HepG2 (cell line): Measurements from ENCODE around the gene CRISPLD2. TPM values are rescaled to one million over a fixed set of nuclear protein-coding genes. Genes with fewer than 3 reads are reported as not detected.
A peak's percentile ranks its signal among the peaks of the same experiment; 100 is the strongest.

ENCODE experiments used
- ATAC-seq: fragments of 200-7000 bp; cut with Tn5 transposase; 3 replicates; pipeline ENCODE4 v1.9.1; 2020; ENCODE audit warnings: mild to moderate bottlenecking, moderate library complexity
- BruUV-seq: library from RNA; stranded (reverse); fragments of 400-500 nt; replicated peaks from 2 replicates; lab custom pipeline; 2021; lab: Mats Ljungman, UMichigan
- CTCF ChIA-PET: fragments of 300-600 bp; formaldehyde crosslinking; extraction: SDS; loops from one replicate; lab custom pipeline; 2021; ENCODE audit warnings: low total read pairs, inconsistent platforms, low intra/inter-chr PET ratio; lab: Yijun Ruan, JAX
- POLR2A ChIA-PET: fragments of 350-600 bp; sonication (Branson Sonifier 250); formaldehyde crosslinking; loops from one replicate; lab custom pipeline; 2020; ENCODE audit warnings: antibody characterized with exemption, inconsistent platforms; lab: Yijun Ruan, JAX
- DNase-seq: peaks from one replicate; pipeline ENCODE4 v3.0.0-alpha.2; 2015; ENCODE audit warnings: low spot score
- FAIRE-seq: peaks from 3 replicates; lab custom pipeline; 2011; peaks lifted over from hg19 to GRCh38; lab: Jason Lieb, UNC
- H2AFZ ChIP-seq: one replicate; pipeline ENCODE4 v1.6.1; 2011; ENCODE audit warnings: low read length, inconsistent platforms
- H3K27ac ChIP-seq: fragments of 300-600 bp; 3 replicates; pipeline ENCODE4 v1.8.0; 2011; ENCODE audit warnings: mixed run types, mild to moderate bottlenecking, mixed read lengths, low read length, inconsistent platforms; ENCODE audit not compliant: insufficient read depth; ENCODE audit errors: extremely low read length
- H3K27me3 ChIP-seq, 2 experiments: fragments of 200-600 bp in 1 of 2; 2 replicates in 1 of 2; 3 replicates in 1 of 2; pipeline versions ENCODE4 v1.6.0 to v1.8.0; 2011; ENCODE audit warnings: low read length in 2 of 2, mild to moderate bottlenecking in 2 of 2, moderate library complexity in 2 of 2, inconsistent platforms in 1 of 2; ENCODE audit not compliant: insufficient read depth in 2 of 2, control insufficient read depth in 1 of 2
- H3K36me3 ChIP-seq, 2 experiments: fragments of 200-600 bp in 1 of 2; replicated peaks in 1 of 2; 2 replicates in 1 of 2; 3 replicates in 1 of 2; pipeline versions ENCODE4 v1.5.1 to v1.8.0; 2011; ENCODE audit warnings: low read length in 2 of 2, inconsistent platforms in 1 of 2; ENCODE audit not compliant: insufficient read depth in 2 of 2, control insufficient read depth in 1 of 2
- H3K4me1 ChIP-seq: 2 replicates; pipeline ENCODE4 v1.5.1; 2012; ENCODE audit warnings: low read length, inconsistent platforms; ENCODE audit not compliant: insufficient read depth
- H3K4me2 ChIP-seq: 2 replicates; pipeline ENCODE4 v1.6.0; 2011; ENCODE audit warnings: low read depth, low read length, inconsistent platforms
- H3K4me3 ChIP-seq, 3 experiments: fragments of 200-600 bp in 1 of 3; sonication (generic), shearing (Covaris generic) in 1 of 3; replicated peaks in 1 of 3; 2 replicates each; pipeline ENCODE4 v1.5.1; 2011 to 2016; ENCODE audit warnings: low read length in 3 of 3, inconsistent platforms in 2 of 3, low read depth in 2 of 3, mild to moderate bottlenecking in 2 of 3, control low read depth in 1 of 3, mixed read lengths in 1 of 3; ENCODE audit not compliant: insufficient read depth in 1 of 3
- H3K79me2 ChIP-seq: one replicate; pipeline ENCODE4 v1.6.1; 2011; ENCODE audit warnings: low read length, inconsistent platforms; ENCODE audit not compliant: insufficient read depth
- H3K9ac ChIP-seq: 2 replicates; pipeline ENCODE4 v1.6.0; 2011; ENCODE audit warnings: mild to moderate bottlenecking, low read depth, low read length, inconsistent platforms; ENCODE audit not compliant: insufficient read depth
- H3K9me3 ChIP-seq: 2 replicates; pipeline ENCODE4 v1.5.1; 2012; ENCODE audit warnings: mild to moderate bottlenecking, low read length
- H4K20me1 ChIP-seq: 2 replicates; pipeline ENCODE4 v1.6.0; 2011; ENCODE audit warnings: inconsistent platforms, mild to moderate bottlenecking, low read length, moderate library complexity; ENCODE audit not compliant: insufficient read depth
- ATF7-NPFF ChIP-seq: sonication (generic); formaldehyde crosslinking; IDR thresholded peaks from 2 replicates; pipeline ENCODE4 v1.8.1; 2023; ENCODE audit warnings: mild to moderate bottlenecking, low read depth, missing genetic modification reagents, moderate library complexity
- EZH2 ChIP-seq: conservative IDR thresholded peaks from 2 replicates; pipeline ENCODE4 v1.6.1; 2012; ENCODE audit warnings: mild to moderate bottlenecking, low read depth, low read length, moderate library complexity
- MTA1 ChIP-seq: sonication (generic); formaldehyde crosslinking; IDR thresholded peaks from 2 replicates; pipeline ENCODE4 v1.4.0; 2020; ENCODE audit warnings: missing genetic modification reagents, mild to moderate bottlenecking, borderline replicate concordance
- NFYC ChIP-seq: IDR thresholded peaks from 2 replicates; pipeline ENCODE4 v1.6.1; 2016; ENCODE audit warnings: missing genetic modification reagents, missing compliant biosample characterization
- TMF1 ChIP-seq: sonication (generic); formaldehyde crosslinking; IDR thresholded peaks from 2 replicates; pipeline ENCODE4 v1.8.1; 2022; ENCODE audit warnings: low read depth, missing genetic modification reagents
- TP53 ChIP-seq: sonication (generic); formaldehyde crosslinking; conservative IDR thresholded peaks from 2 replicates; pipeline ENCODE4 v1.4.0; 2020; ENCODE audit warnings: missing genetic modification reagents
- ZNF550 ChIP-seq: sonication (generic); formaldehyde crosslinking; IDR thresholded peaks from 2 replicates; pipeline ENCODE4 v1.4.0; 2020; ENCODE audit warnings: mild to moderate bottlenecking, missing genetic modification reagents, borderline replicate concordance
- ZNF616 ChIP-seq: sonication (generic); formaldehyde crosslinking; IDR thresholded peaks from 2 replicates; pipeline ENCODE4 v1.5.0; 2020; ENCODE audit warnings: low read depth, mild to moderate bottlenecking, missing genetic modification reagents
- ZNF768 ChIP-seq: sonication (generic); formaldehyde crosslinking; IDR thresholded peaks from 2 replicates; pipeline ENCODE4 v1.4.0; 2020; ENCODE audit warnings: missing genetic modification reagents
- WGBS: methylation state at CpG from one replicate; pipeline ENCODE4 v1.1.6; 2017; ENCODE audit warnings: low lambda C conversion rate; 5-methylcytosine and 5-hydroxymethylcytosine counted together
- in situ Hi-C: cut with HindIII; loops from 2 replicates; pipeline ENCODE4 v1.10.0; 2017; ENCODE audit warnings: low pct_unique_long_range_greater_than_20kb; ENCODE audit not compliant: extremely low pct_ligation_motif_present
- intact Hi-C: fragments of 100-400 bp; cut with micrococcal nuclease; formaldehyde crosslinking; loops from one replicate; pipeline ENCODE4 v1.10.0; 2022; ENCODE audit not compliant: unreplicated experiment
- polyA plus RNA-seq, 8 experiments: library from polyadenylated mRNA; depleted of rRNA in 3 of 8; stranded (reverse) in 7 of 8; unstranded in 1 of 8; fragments of >200 nt; fragmentation: Illumina TruSeq in 4 of 8; extraction: Trizol in 4 of 8; gene quantifications; 2 replicates each; pipeline versions ENCODE4 v1.2.1 to v1.2.3, GENCODE V29; 2011 to 2016; ENCODE audit warnings: low read depth in 4 of 8, missing spikeins in 1 of 8, mixed read lengths in 1 of 8; ENCODE audit not compliant: insufficient read depth in 1 of 8
- total RNA-seq, 5 experiments: library from RNA; depleted of rRNA; stranded (reverse); fragments of >200 nt; fragmentation: Illumina TruSeq; extraction: Trizol; gene quantifications; 2 replicates each; pipeline ENCODE4 v1.2.3, GENCODE V29; 2016; ENCODE audit warnings: low read depth in 1 of 5
- TF ChIP-seq, protein P1 (sequence below): fragments of 450-650 bp; IDR thresholded peaks from 2 replicates; pipeline ENCODE4 v1.6.1; 2016
- TF ChIP-seq, protein P2 (sequence below): sonication (generic); formaldehyde crosslinking; conservative IDR thresholded peaks from 2 replicates; pipeline ENCODE4 v1.4.0; 2020; ENCODE audit warnings: missing genetic modification reagents
- TF ChIP-seq, protein P3 (sequence below): sonication (generic); formaldehyde crosslinking; IDR thresholded peaks from 2 replicates; pipeline ENCODE4 v1.8.1; 2023; ENCODE audit warnings: mild to moderate bottlenecking, inconsistent platforms, moderate library complexity, missing genetic modification reagents, borderline replicate concordance

Gene CRISPLD2
- total and polyA plus RNA-seq, 2 of the 13 experiments (the other 11 are each of a cell fraction or from before 2014, with no cell fraction given) = 0.04 to 0.31 TPM

DNA sequence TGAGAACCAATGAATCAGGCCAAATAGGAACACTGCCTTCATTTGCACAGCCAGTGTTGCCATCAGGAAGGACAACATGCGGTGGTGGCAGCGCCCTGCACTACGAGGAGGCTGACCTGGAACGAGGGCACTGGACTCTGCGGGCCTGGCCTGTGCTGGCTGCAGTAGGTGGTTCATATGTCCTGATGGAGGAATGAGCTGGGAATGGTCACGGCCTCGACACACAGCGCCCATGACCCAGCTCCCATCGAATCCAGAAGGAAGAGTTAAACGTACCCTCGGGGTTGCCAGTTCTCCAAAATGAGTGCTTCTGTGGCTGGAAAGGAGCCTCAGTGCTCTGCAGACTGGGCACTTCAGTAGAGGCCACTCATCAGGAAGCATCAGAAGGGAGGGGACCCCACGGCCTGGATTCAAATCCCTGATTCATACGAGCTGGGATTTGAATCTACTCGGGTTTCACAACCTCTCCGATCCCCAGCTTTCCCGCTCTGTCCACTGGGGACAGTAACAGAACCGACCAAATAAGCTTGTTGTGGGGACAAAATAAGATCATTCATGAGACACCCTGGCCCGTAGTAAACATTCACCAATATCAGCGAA, 106.1 kb downstream of the CRISPLD2 start:
- H3K79me2 ChIP-seq = no peaks in the 10 kb centered on the region
- no peak overlapping the region for H3K27ac ChIP-seq
- H2AFZ ChIP-seq = no peak overlapping the region
- DNase-seq (no peak), FAIRE-seq (peak; percentile 42), ATAC-seq (no peak)
- ChIA-PET POLR2A (no interaction called here), CTCF (interaction anchor here (1.4 to 4.3 kb wide), 5 partner anchors 26 to 172 kb away, joined by 4 to 57 read pairs (median 6); no protein-coding TSS in a partner anchor)
- H3K9me3 ChIP-seq = no peaks in the 10 kb centered on the region
- no peak overlapping the region for H3K9ac ChIP-seq
- no peak overlapping the region for H3K4me2 ChIP-seq
- H3K4me1 ChIP-seq = peaks cover 41% of the 10 kb centered on the region
- H3K4me3 ChIP-seq = no peak overlapping the region
- in situ Hi-C loops (loop anchor here (5.0 kb wide), 1 partner anchor 41 kb away; no protein-coding TSS in a partner anchor), intact Hi-C loops (loop anchor here (1.0 to 2.0 kb wide), 4 partner anchors 26 to 171 kb away; no protein-coding TSS in a partner anchor)
- H3K27me3 ChIP-seq = peaks cover 3 to 36% of the 10 kb centered on the region in 2 experiments; a peak in 4 of 5 replicates
- H4K20me1 ChIP-seq = no peaks in the 10 kb centered on the region
- TF ChIP-seq EZH2 (no peak), ZNF616 (no peak), TP53 (CRISPR knock-in tag) (no peak), TMF1 (CRISPR knock-in tag) (0 out of 2 replicates have a peak, but pooled peaks have one; percentile 0)
- no TSS peak for BruUV-seq
- no peaks in the 10 kb centered on the region for H3K36me3 ChIP-seq
- WGBS = 46% methylated on average over 17 of the region's 19 CpGs

DNA sequence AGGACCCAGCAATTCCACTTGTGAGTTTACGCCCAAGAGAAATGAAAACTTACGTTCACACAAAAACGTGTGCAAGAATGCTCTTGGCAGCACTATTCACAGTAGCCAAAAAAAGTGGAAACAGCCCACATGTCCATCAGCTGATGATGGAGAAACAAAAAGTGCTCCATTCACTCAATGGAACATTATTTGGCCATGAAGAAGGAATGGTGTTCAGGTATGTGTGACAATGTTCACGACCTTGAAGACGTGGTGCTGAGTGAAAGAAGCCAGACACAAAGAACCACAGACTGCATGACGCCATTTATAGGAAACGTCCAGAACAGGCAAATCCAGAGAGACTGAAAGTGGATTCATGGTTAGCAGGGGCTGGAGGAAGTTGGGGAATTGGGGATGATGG, 106.7 kb downstream of the CRISPLD2 start:
- no peaks in the 10 kb centered on the region for H3K36me3 ChIP-seq
- ChIA-PET CTCF (interaction anchor here (1.5 to 4.3 kb wide), 4 partner anchors 25 to 160 kb away, joined by 5 to 57 read pairs (median 28); no protein-coding TSS in a partner anchor), POLR2A (no interaction called here)
- peaks cover 41% of the 10 kb centered on the region for H3K4me1 ChIP-seq
- FAIRE-seq (no peak), DNase-seq (no peak), ATAC-seq (no peak)
- 26% methylated on average over 7 of the region's 7 CpGs for WGBS
- H4K20me1 ChIP-seq = no peaks in the 10 kb centered on the region
- no peaks in the 10 kb centered on the region for H3K9me3 ChIP-seq
- no TSS peak for BruUV-seq
- peaks cover 3 to 36% of the 10 kb centered on the region in 2 experiments; a peak in 4 of 5 replicates for H3K27me3 ChIP-seq
- intact Hi-C loops = no loop called here
- no peak overlapping the region for H3K4me3 ChIP-seq
- H2AFZ ChIP-seq = no peak overlapping the region
- in situ Hi-C loops = loop anchor here (5.0 kb wide), 1 partner anchor 41 kb away; no protein-coding TSS in a partner anchor
- no peak overlapping the region for H3K27ac ChIP-seq
- H3K9ac ChIP-seq = no peak overlapping the region
- H3K4me2 ChIP-seq = no peak overlapping the region
- H3K79me2 ChIP-seq = no peaks in the 10 kb centered on the region
- TF ChIP-seq NFYC (CRISPR knock-in tag) (no peak), ZNF768 (no peak), MTA1 (CRISPR knock-in tag) (no peak), ZNF550 (no peak), ATF7-NPFF (CRISPR knock-in tag) (no peak)
- TF ChIP-seq, protein P1, sequence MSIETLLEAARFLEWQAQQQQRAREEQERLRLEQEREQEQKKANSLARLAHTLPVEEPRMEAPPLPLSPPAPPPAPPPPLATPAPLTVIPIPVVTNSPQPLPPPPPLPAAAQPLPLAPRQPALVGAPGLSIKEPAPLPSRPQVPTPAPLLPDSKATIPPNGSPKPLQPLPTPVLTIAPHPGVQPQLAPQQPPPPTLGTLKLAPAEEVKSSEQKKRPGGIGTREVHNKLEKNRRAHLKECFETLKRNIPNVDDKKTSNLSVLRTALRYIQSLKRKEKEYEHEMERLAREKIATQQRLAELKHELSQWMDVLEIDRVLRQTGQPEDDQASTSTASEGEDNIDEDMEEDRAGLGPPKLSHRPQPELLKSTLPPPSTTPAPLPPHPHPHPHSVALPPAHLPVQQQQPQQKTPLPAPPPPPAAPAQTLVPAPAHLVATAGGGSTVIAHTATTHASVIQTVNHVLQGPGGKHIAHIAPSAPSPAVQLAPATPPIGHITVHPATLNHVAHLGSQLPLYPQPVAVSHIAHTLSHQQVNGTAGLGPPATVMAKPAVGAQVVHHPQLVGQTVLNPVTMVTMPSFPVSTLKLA = no peak
- TF ChIP-seq, protein P2, sequence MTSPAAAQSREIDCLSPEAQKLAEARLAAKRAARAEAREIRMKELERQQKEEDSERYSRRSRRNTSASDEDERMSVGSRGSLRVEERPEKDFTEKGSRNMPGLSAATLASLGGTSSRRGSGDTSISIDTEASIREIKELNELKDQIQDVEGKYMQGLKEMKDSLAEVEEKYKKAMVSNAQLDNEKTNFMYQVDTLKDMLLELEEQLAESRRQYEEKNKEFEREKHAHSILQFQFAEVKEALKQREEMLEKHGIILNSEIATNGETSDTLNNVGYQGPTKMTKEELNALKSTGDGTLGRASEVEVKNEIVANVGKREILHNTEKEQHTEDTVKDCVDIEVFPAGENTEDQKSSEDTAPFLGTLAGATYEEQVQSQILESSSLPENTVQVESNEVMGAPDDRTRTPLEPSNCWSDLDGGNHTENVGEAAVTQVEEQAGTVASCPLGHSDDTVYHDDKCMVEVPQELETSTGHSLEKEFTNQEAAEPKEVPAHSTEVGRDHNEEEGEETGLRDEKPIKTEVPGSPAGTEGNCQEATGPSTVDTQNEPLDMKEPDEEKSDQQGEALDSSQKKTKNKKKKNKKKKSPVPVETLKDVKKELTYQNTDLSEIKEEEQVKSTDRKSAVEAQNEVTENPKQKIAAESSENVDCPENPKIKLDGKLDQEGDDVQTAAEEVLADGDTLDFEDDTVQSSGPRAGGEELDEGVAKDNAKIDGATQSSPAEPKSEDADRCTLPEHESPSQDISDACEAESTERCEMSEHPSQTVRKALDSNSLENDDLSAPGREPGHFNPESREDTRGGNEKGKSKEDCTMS = no peak
- TF ChIP-seq, protein P3, sequence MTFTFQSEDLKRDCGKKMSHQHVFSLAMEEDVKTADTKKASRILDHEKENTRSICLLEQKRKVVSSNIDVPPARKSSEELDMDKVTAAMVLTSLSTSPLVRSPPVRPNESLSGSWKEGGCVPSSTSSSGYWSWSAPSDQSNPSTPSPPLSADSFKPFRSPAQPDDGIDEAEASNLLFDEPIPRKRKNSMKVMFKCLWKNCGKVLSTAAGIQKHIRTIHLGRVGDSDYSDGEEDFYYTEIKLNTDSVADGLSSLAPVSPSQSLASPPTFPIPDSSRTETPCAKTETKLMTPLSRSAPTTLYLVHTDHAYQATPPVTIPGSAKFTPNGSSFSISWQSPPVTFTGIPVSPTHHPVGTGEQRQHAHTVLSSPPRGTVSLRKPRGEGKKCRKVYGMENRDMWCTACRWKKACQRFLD (CRISPR knock-in tag) = no peak
